ENCODE results near the gene PROB1.

- TF ChIP-seq CTCF (IDR thresholded peaks at IDR 0.05; ENCODE audit: insufficient read depth, low read length, poor library complexity, severe bottlenecking), result no peak
- no peak for TF ChIP-seq EZH2phosphoT487 (conservative IDR thresholded peaks at IDR 0.05; ENCODE audit: low read length)
Observed at GRCh38 chr5:139363937-139364336, 31.0 kb downstream of the PROB1 start.

Measured in SU-DHL-6 (cell line).